Epithelial cell of esophagus (primary cell): ENCODE results near the gene UGT1A7.
"Not testable (repeated sequence)": the region's sequence is repeated elsewhere in the genome, so short reads cannot be mapped to it uniquely, and the experiment has no call there.

Source experiments
- DNase-seq: peaks from one replicate; pipeline ENCODE4 v3.0.0; 2010; ENCODE audit warnings: low read depth
- H3K4me3 ChIP-seq: 2 replicates; pipeline ENCODE4 v1.5.1; 2011; ENCODE audit warnings: mild to moderate bottlenecking, low read length, control low read depth
- TF ChIP-seq, protein P1 (sequence below): IDR thresholded peaks from 2 replicates; pipeline ENCODE4 v1.5.1; 2011; ENCODE audit warnings: low read depth, mild to moderate bottlenecking, low read length, control low read depth, inconsistent platforms; ENCODE audit not compliant: insufficient read depth; ENCODE audit errors: missing control alignments

The UGT1A7 gene

DNA sequence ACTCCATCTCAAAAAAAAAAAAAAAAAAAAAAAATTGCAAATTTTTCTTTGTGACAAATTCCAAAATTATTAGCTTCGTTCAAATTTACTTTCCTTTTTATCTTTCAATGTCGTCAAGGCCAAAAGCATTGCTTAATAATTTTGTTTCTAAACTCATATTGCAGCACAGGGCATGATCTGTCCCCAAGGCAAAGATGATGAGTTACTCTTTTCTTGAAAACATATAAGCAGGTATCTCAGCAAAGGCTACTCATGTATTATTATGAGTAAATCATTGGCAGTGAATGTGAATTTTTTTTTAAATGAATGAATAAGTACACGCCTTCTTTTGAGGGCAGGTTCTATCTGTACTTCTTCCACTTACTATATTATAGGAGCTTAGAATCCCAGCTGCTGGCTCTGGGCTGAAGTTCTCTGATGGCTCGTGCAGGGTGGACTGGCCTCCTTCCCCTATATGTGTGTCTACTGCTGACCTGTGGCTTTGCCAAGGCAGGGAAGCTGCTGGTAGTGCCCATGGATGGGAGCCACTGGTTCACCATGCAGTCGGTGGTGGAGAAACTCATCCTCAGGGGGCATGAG is at the start of gene UGT1A7:
Gene UGT1A7, plus strand, starts transcription at position 381 of the 579 bp plus-strand sequence. Its CDS starts 37 bp downstream, at position 418.
- H3K4me3 ChIP-seq, result no peak within 1 kb of the TSS
- TF ChIP-seq, protein P1, sequence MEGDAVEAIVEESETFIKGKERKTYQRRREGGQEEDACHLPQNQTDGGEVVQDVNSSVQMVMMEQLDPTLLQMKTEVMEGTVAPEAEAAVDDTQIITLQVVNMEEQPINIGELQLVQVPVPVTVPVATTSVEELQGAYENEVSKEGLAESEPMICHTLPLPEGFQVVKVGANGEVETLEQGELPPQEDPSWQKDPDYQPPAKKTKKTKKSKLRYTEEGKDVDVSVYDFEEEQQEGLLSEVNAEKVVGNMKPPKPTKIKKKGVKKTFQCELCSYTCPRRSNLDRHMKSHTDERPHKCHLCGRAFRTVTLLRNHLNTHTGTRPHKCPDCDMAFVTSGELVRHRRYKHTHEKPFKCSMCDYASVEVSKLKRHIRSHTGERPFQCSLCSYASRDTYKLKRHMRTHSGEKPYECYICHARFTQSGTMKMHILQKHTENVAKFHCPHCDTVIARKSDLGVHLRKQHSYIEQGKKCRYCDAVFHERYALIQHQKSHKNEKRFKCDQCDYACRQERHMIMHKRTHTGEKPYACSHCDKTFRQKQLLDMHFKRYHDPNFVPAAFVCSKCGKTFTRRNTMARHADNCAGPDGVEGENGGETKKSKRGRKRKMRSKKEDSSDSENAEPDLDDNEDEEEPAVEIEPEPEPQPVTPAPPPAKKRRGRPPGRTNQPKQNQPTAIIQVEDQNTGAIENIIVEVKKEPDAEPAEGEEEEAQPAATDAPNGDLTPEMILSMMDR, result no peak
- DNase-seq, result peak; percentile 47

DNA sequence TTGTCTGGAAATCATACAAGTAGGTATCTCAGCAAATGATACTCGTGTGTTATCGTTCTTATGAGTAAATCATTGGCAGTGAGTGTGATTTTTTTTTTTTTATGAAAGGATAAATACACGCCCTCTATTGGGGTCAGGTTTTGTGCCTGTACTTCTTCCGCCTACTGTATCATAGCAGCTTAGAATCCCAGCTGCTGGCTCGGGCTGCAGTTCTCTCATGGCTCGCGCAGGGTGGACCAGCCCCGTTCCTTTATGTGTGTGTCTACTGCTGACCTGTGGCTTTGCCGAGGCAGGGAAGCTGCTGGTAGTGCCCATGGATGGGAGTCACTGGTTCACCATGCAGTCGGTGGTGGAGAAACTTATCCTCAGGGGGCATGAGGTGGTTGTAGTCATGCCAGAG is 45.4 kb upstream of the UGT1A7 start, which contains the start of gene UGT1A10:
Gene UGT1A10, plus strand, starts transcription at position 143 of the 400 bp plus-strand sequence. Its CDS starts 75 bp downstream, at position 218.
- not testable (repeated sequence) for H3K4me3 ChIP-seq, DNase-seq

DNA sequence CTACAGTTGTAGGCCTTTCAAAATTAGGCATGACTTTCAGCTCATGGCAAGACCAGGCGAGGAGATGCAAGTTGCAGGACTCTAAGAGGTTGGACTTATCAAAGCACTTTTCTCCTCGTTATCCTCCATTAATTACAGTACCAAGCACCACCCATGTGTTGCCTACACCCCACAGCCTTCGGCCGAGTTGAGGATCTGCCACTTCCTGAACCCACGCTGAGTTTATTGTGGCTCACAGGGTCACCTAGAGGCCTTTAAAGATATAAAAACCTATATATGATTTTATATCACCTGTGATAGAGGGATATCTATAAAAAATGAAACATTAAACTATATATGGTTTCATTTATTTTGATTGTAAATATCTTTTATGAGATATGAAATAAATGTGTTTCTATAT is 42.9 kb upstream of the UGT1A7 start:
- no peak for DNase-seq
- H3K4me3 ChIP-seq, result no peak overlapping the region
- TF ChIP-seq, protein P1, result no peak

DNA sequence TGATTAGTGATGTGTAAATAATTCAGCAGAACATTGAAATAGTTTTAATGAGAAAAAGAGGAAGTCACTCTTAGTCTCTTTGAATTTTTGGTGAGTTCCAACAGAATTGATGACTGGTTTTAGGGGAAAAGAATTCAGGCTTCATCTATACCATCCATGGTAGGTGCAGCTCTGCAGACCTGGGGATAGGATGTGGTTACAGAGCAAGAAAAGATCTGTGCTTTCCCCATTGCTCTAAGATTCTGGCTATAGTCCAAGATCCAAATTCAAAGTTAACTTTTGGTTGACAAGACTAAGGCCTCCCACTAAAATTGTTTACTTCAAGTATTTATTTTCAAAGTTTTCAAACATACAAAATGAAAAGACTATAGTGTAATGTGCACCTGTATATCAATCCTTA is 41.8 kb upstream of the UGT1A7 start:
- H3K4me3 ChIP-seq, result no peak overlapping the region
- TF ChIP-seq, protein P1, result no peak
- no peak for DNase-seq

DNA sequence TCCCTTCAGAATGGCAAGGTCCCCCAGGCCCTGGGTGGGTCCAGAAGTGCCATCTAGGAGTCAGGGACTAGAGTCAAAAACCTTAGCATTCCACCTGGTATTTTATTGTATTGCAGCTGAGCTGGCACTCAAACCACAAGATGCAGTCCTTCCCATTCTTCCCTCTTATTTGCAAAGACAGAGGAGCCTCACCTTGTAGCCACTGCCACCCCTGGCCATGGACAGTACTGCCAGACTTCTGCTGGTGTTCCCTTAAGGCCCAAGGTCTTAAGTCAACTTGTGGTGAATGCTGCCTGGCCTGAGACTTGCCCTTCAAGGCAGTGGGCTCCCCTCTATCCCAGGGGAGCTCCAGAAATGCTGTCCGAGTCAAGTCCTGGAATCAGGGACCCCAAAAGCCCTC is 38.6 kb upstream of the UGT1A7 start:
- DNase-seq, result peak; percentile 49
- H3K4me3 ChIP-seq, result no peak overlapping the region
- TF ChIP-seq, protein P1, result peak; percentile 44

DNA sequence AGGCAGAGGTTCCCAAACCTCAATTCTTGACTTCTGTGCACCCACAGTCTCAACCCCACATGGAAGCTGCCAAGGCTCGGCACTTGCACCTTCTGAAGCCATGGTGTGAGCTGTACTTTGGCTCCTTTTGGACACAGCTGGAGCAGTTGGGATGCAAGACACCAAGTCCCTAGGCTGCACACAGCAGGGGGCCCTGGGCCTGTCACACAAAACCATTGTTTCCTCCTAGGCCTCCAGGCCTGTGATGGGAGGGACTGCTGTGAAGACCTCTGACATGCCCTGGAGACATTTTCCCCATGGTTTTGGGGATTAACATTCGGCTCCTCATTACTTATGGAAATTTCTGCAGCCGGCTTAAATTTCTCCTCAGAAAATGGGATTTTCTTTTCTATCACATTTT is 35.7 kb upstream of the UGT1A7 start:
- not testable (repeated sequence) for DNase-seq, H3K4me3 ChIP-seq

DNA sequence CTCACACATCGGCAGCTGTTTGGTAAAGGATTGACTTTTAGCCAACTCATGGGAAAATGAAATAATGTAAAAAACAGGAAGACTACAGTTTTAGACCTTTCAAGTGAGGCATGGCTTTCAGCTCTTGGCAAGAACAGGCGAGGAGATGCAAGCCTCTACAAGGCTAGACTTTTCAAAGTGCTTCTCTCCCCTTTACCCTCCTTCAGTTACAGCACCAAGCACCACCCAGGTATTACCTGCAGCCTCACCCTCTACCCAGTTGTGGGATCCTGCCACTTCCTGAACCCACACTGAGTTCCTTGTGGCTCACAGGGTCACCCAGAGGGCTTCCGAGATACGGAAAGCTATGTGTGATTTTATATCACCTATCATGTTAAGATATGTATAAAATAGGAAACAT is 30.7 kb upstream of the UGT1A7 start:
- TF ChIP-seq, protein P1, result no peak
- DNase-seq, result peak; percentile 79
- no peak overlapping the region for H3K4me3 ChIP-seq

DNA sequence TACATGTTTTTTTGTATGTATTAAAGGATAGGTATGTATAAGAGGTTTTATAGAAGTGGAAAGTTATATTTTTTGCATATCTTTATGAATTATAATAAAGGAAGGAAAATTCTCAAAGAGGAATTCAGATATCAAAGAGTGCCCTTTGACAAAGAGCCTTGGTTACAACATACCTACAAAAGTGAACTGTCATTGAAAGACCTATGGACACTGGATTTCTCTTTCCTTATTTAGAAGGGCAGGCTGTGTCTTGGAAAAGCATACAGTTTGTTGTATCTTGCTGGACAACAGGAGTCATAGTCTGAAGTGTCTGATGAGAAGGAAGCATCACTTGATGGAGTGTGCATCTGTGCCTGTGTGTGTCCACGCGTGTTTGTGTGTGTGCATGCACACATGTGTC is 30.3 kb upstream of the UGT1A7 start:
- TF ChIP-seq, protein P1, result no peak
- DNase-seq, result no peak
- no peak overlapping the region for H3K4me3 ChIP-seq
